GM19043 (cell line): ENCODE measurements around the gene DUS3L.

Experiments
- ATAC-seq: cut with Tn5 transposase; IDR thresholded peaks from one replicate; pipeline ENCODE4 v1.9.1; 2021; ENCODE audit warnings: low read depth; ENCODE audit not compliant: unreplicated experiment

The DUS3L gene, protein sequence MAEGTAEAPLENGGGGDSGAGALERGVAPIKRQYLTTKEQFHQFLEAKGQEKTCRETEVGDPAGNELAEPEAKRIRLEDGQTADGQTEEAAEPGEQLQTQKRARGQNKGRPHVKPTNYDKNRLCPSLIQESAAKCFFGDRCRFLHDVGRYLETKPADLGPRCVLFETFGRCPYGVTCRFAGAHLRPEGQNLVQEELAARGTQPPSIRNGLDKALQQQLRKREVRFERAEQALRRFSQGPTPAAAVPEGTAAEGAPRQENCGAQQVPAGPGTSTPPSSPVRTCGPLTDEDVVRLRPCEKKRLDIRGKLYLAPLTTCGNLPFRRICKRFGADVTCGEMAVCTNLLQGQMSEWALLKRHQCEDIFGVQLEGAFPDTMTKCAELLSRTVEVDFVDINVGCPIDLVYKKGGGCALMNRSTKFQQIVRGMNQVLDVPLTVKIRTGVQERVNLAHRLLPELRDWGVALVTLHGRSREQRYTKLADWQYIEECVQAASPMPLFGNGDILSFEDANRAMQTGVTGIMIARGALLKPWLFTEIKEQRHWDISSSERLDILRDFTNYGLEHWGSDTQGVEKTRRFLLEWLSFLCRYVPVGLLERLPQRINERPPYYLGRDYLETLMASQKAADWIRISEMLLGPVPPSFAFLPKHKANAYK

GRCh38 chr19:5790559-5791520 lies at the start of gene DUS3L:
DUS3L (minus strand) TSS chr19:5791163; CDS start chr19:5791141, 22 bp downstream.
- ATAC-seq = peak; percentile 87

DNA sequence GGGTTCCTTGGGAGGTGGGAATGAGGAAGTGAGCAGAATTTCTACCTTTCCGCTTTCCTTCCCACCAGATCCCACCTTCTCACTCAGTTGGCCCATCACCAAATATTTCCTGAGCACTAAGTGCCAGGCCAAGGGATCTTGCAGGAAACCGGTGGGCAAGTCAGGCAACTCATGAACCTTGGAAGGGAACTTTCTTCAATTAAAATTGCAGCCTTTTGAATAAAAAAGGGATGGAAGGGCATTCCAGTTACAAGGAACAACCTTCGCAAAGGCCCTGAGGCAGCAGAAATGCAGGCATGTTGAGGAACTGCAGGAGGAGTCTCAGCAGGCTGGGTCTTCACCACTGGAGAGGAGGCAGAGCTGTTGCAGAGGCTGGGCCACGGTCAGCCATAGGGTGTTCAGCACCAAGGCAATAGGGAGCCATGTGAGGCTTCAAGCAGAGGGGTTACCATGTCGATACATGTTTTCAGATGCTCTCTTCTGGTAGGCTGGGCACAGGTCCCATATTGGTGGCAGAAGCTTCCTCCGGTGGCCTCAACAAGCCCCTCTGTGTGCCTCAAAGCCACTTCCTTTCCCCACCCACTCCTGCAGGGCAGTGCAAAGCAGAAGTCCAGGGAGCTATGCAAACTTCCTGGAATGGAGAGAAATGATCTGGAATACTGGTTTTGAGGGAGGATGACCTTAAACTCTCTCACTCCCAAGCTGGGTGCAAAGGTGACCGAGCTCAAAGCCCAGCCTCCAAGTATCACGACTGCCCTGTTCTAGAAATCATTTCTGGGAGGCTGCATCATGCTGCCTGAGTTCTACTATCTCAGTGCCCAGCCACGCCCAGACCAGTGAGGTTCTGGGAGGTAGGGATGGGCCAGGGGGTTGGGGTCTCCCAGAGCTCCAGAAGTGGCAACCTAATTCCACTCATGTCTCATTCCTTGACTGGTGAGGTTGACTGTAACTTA lies 48.4 kb upstream of the DUS3L start, which contains the start of gene FUT6:
FUT6 (minus strand) TSS at position 638 of the 953 bp plus-strand sequence. CDS start 7,135 bp downstream, outside the sequence.
- no peak for ATAC-seq

DNA sequence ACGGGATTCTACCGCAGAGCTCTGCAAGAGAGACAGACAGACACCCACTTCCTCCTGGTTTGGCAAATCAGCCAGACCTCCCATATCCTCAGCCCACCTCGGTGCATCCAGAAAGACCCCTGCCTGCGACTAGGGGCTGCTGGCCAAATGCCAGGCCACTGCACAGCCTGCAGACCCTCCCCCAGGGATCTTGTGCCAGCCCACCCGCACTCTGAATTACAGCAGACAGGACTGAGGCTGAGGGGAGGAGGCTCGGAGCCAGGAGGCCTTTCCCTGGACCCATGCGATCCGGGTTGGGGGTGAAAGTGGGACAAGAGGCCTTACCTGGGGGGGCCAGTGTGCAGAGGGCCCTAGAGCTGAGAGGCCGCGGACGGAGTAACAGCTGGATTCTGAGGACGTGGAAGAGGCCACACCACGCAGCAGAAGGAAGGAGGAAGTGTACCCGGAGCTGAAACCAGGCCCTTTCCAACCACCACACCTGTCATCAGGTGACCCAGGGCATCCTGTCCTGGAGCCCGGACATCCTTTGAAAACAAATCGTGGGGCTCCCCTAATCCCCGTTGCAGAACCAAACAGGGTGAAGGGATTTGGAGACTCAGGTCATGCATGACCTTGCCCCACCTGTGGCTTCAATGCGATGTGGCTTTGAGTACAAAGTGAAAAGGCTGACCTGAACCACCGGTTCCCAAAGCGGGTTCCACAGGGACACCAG lies 47.5 kb upstream of the DUS3L start:
- ATAC-seq = no peak

DNA sequence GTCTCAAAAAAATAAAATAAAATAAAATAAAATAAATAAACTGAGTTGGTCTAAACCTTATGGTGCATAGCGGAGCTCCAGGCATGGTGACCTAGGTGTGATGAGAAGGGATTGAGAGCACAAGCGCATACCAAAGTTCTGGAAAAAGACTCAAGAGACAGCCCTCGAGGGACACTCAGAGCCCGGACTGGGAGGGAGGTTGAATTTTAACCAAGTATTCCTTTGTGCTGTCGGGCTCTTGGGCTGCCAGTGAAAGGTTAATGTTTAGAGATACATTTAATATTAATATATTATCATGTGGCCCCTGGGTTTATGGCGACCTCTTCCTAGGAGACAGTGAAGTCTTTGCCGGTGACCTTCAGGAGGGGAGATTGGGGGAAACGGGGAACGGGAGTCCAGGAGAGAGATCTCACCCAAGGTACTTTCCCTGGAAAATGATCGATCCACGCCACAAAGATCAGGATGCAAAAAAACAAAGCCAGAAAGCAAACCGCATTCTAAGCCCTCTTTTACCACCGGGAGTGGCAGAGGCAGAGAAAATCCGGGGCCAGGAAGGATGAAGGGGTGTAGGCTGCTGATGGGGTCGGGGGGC lies 46.9 kb upstream of the DUS3L start:
- ATAC-seq = no peak

DNA sequence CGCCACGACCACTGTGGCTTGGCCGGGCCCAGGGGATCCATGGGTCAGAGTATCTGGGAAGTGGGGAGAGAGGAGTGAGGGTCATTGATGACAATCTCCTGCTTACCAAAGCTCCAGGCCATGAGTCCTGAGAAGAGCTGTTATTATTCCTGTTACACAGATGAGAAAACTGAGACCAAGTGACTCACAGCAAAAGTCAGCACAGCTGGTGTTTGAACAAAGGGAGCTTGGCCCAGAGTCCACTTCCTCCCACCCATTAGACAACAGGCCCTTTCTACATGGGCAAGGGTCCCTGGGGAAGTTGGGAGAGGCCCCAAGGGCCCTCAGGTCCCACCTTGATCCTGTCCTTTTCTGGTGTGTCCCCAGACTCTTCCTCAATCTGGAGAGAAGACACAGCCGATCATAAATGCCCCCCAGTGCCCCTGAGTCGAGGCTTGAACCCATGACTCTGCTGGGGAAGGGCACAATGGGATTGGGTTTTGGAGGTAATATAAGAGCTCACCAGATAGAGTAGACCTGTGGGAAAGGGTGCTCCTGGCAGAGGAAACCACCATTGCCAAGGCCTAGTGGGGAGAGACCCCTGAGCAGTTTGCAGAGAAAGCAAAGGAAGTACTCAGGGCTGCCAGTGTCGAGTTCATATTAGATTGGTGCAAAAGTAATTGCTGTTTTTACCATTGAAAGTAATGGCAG lies 41.7 kb upstream of the DUS3L start:
- ATAC-seq = no peak

- no peak for ATAC-seq
These were observed 41.1 kb upstream of the DUS3L start for GRCh38 chr19:5832061-5832460.

GRCh38 chr19:5831159-5831558 lies 40.2 kb upstream of the DUS3L start:
- no peak for ATAC-seq

DNA sequence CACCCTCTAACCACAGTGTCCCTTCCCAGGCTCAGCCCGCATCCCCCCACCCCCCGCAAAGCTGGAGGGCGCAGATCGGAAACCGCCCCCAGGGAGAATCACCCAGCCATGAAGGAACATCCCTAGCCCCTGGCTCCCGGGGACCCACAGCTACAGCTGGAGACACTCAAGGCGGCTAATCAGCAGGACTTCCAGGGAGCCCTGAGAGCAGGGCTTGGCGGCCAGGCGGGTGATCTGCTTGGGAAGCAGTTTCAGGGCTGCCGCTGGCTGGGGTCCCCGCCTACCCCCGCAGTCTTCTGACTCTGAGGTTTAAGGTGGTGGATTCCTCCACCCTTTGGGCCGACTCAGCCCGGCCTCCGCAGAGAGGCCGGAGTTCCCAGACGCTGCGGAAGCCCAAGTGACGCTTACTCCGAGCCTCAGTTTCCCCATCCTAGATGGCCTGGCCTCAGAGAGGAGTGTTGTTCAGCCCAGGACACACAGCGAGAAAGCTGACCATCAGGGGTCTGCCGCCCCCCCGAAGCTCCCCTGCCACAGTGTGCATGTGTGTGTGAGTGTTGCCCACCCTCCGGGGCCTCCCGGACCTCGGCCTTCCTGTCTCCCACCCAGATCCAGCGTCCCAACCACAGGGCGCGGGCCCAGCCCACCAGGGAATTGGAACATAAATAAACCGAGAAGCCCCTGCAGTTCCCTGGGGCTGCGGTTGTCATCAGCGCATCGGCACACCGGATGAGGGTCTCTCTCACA lies 38.8 kb upstream of the DUS3L start:
- ATAC-seq = no peak

GRCh38 chr19:5828661-5829566 lies 38.0 kb upstream of the DUS3L start:
- ATAC-seq = no peak

DNA sequence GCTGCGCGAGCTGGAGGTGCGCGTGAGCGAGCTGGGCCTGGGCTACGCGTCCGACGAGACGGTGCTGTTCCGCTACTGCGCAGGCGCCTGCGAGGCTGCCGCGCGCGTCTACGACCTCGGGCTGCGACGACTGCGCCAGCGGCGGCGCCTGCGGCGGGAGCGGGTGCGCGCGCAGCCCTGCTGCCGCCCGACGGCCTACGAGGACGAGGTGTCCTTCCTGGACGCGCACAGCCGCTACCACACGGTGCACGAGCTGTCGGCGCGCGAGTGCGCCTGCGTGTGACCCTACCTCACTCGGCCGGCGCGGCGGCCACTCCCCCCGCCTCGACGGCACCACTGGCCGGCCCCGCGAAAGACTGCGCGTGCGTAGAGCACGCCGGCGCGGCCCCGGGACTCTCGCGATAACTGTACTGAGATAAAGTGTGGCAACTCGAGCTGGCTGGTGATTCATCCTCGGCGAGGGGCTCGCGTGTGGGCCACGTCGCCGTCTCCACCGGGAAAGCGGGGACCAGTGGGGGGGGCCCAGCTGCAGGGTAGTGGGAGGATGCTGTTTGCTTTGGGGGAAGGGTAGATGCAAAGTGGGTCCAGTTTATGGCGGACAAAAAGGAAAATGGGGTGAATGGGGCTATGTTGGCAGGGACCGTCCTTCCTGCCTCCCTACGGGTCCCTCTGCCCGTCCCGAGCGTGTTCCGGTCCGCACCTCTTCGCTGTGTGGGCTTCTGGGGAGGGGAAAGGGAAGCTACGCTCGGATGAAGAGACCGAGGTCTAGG lies 37.1 kb upstream of the DUS3L start:
- no peak for ATAC-seq

DNA sequence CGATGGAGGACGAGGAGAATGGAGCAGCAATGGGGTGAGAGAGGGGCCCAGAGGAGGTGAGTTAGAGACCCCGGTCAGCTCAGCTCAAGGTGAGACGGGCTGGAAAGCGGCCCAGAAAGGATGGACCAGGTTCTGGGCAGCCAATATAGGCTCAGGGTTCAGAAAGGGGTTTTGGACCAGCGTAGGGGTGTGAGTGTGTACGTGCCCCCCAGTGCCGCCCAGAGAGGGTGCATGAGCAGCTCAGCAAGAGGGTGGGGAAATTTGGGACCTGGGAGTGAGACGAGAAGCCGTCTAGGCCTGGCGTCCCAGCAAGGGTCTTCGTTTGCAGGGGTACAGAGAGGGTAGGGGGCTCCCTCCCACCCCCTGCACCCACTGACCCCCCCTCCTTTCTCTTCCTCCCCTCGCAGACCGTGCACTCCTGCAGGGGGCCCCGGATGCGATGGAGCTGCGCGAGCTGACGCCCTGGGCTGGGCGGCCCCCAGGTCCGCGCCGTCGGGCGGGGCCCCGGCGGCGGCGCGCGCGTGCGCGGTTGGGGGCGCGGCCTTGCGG lies 36.5 kb upstream of the DUS3L start:
- ATAC-seq = no peak

GRCh38 chr19:5826531-5827341 lies 35.8 kb upstream of the DUS3L start:
- ATAC-seq = no peak

DNA sequence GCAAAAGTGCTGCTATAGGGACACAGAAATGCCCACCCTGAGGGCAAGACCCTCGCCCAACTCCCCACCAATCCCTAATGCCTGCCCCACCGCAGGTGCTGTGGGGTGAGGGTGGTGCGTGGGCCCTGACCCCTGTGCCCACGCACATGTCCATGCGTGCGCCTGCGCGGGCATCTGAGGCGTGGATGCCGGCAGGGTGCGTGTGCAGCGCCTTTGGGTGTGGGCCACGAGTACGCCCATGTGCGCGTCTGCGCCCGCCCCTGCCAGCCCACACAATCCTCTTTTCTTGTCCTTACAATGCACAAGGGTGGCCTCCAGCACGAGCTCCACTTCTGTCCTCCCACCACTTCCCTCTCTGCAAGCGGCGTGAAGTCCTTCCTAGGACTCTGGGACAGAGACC lies 34.2 kb upstream of the DUS3L start:
- no peak for ATAC-seq

- ATAC-seq = no peak
These were observed 33.8 kb upstream of the DUS3L start for GRCh38 chr19:5824751-5825150.
